GM12878 (cell line): ENCODE measurements around the gene TAB2.

Experiments
- CTCF ChIP-seq, 3 experiments: IDR thresholded peaks in 2 of 3; conservative IDR thresholded peaks in 1 of 3; 2 replicates each; pipeline ENCODE4 v1.5.1; 2011; ENCODE audit warnings: low read depth in 3 of 3, low read length in 3 of 3, mild to moderate bottlenecking in 3 of 3, control low read depth in 2 of 3, moderate library complexity in 2 of 3, inconsistent platforms in 1 of 3, mixed read lengths in 1 of 3; ENCODE audit not compliant: control insufficient read depth in 2 of 3, insufficient read depth in 1 of 3; ENCODE audit errors: extremely low read depth in 1 of 3
- GABPA ChIP-seq: IDR thresholded peaks from 2 replicates; pipeline ENCODE4 v1.6.1; 2014; ENCODE audit warnings: antibody characterized with exemption, low read depth, mild to moderate bottlenecking, inconsistent platforms
- POLR2A ChIP-seq: IDR thresholded peaks from 2 replicates; pipeline ENCODE4 v1.6.1; 2011; ENCODE audit warnings: low read depth, mild to moderate bottlenecking, low read length
- SP1 ChIP-seq: IDR thresholded peaks from one replicate; pipeline ENCODE4 v1.6.1; 2011; ENCODE audit warnings: low read depth, low read length

GRCh38 chr6:149270616-149271015 is 46.9 kb upstream of the TAB2 start:
- TF ChIP-seq CTCF (IDR thresholded peaks at IDR 0.05 in 2 of 3, conservative IDR thresholded peaks at IDR 0.05 in 1 of 3; ENCODE audit: control insufficient read depth in 2 of 3, extremely low read depth in 1 of 3, insufficient read depth in 1 of 3, low read depth in 3 of 3, low read length in 3 of 3), result no peak
- no peak for TF ChIP-seq POLR2A
- TF ChIP-seq GABPA, result no peak
- no peak for TF ChIP-seq SP1
